ENCODE data around the gene TMEM131L.
"Not testable (repeated sequence)": the region's sequence is repeated elsewhere in the genome, so short reads cannot be mapped to it uniquely, and the experiment has no call there.

The TMEM131L gene, protein sequence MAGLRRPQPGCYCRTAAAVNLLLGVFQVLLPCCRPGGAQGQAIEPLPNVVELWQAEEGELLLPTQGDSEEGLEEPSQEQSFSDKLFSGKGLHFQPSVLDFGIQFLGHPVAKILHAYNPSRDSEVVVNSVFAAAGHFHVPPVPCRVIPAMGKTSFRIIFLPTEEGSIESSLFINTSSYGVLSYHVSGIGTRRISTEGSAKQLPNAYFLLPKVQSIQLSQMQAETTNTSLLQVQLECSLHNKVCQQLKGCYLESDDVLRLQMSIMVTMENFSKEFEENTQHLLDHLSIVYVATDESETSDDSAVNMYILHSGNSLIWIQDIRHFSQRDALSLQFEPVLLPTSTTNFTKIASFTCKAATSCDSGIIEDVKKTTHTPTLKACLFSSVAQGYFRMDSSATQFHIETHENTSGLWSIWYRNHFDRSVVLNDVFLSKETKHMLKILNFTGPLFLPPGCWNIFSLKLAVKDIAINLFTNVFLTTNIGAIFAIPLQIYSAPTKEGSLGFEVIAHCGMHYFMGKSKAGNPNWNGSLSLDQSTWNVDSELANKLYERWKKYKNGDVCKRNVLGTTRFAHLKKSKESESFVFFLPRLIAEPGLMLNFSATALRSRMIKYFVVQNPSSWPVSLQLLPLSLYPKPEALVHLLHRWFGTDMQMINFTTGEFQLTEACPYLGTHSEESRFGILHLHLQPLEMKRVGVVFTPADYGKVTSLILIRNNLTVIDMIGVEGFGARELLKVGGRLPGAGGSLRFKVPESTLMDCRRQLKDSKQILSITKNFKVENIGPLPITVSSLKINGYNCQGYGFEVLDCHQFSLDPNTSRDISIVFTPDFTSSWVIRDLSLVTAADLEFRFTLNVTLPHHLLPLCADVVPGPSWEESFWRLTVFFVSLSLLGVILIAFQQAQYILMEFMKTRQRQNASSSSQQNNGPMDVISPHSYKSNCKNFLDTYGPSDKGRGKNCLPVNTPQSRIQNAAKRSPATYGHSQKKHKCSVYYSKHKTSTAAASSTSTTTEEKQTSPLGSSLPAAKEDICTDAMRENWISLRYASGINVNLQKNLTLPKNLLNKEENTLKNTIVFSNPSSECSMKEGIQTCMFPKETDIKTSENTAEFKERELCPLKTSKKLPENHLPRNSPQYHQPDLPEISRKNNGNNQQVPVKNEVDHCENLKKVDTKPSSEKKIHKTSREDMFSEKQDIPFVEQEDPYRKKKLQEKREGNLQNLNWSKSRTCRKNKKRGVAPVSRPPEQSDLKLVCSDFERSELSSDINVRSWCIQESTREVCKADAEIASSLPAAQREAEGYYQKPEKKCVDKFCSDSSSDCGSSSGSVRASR (N-terminal part only)

GRCh38 chr4:153466081-153466948, at the start of gene TMEM131L:
TSS of gene TMEM131L (plus strand) at chr4:153466360. CDS start at chr4:153466398, 38 bp downstream.
- intact Hi-C loops (cut with DNase I) = loop anchor here (5.0 to 10.0 kb wide), 2 partner anchors 119 to 322 kb away; no protein-coding TSS in a partner anchor
- peak; percentile 48 to 96 (median 60) for DNase-seq

- intact Hi-C loops (cut with DNase I); DNase-seq: not testable (repeated sequence)
Observed at GRCh38 chr4:153416456-153416855, 49.7 kb upstream of the TMEM131L start.

- intact Hi-C loops (cut with DNase I) = no loop called here
Observed at GRCh38 chr4:153418121-153418520, 48.0 kb upstream of the TMEM131L start.

DNA sequence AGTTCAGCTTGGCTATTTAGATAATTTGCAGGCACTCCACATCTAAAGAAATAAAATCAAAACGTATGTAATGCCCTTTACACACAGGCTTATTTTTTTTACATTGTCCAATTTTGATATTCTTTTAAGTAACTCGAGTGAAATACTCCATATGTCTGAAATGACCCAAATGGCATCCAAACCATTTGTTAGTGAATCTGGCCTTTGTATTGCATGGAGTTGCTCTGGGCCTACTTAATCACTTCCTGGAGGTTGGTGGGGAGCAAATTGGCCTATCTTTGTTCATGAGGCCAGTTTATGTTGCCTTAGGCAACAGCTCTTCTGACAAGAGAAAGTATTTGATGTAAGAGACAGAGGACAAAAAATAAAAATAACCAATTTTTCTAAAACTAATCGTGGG, 47.6 kb upstream of the TMEM131L start:
- no peak for DNase-seq
- intact Hi-C loops (cut with DNase I) = no loop called here

More at GRCh38 chr4:153418121-153418520, 48.0 kb upstream of the TMEM131L start:
- no peak for DNase-seq

DNA sequence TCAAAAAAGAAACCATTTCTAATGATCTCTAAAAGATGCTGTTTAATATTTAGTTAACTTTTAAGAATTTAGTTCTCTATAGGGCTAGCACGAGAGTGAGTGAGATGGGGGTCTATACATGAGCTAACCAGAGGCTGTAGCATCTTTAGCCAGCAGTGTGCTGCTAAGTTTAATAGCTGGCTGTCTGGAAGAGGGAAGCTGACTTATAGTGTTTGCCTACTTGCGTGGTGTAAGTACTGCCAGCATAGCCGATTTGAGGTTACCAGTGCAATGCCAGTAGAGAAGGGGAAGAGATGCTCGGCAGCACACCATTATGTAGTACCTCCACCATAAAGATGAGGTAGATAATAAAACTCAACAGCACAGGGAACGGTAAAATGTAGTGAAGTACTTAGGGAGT, 47.1 kb upstream of the TMEM131L start:
- intact Hi-C loops (cut with DNase I) = no loop called here

GRCh38 chr4:153419673-153420278, 46.4 kb upstream of the TMEM131L start:
- DNase-seq = no peak
- intact Hi-C loops (cut with DNase I) = no loop called here

More for the DNA sequence above, 47.1 kb upstream of the TMEM131L start:
- no peak for DNase-seq

GRCh38 chr4:153420361-153420760, 45.8 kb upstream of the TMEM131L start:
- intact Hi-C loops (cut with DNase I) = no loop called here
- no peak for DNase-seq

DNA sequence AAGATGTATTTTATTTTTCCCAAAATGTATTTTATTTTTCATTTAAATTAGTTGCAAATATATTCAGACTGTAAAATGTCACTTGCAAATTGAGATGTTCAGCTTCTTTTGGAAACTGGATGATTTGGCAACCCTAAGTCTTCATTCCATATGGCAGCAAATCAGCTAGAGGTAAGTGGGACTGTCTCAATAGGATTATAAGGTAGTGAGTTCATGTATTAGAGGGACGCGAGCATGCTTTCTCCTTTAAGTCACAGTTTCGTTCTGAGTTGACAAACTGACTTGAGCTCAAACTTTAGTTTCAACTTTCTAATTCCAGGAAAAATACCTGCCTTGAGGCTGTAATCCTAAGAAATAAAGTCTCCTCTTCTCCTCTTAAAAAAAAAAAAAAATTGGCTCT, 44.2 kb upstream of the TMEM131L start:
- DNase-seq = no peak
- intact Hi-C loops (cut with DNase I) = no loop called here

DNA sequence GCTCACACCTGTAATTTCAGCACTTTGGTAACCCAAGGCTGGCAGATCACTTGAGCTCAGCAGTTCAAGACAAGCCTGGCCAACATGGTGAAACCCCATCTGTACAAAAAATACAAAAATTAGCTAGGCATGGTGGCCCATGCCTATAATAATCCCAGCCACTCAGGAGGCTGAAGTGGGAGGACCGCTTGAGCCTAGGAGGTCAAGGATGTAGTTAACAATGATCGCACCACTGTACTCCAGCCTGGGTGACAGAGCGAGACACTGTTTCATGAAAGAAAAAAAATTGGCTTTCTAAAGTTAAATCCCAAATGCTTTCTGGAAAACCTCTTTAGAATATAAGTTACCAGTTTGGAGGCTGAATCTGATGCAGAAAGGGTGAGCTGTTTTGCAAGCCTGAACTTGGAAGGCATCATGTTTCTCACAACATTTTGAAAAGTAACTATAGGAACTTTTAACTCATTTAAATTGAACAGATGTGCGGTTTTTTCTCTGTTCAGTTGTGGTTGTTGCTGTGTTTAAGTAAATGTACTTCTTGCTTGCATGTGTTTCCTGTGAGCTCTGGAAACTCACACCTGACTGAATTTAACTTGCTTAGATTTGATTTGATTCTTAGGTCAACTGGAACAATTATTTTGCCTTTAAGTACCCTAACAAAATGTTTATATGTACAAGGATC, 39.8 kb upstream of the TMEM131L start:
- no peak for DNase-seq
- intact Hi-C loops (cut with DNase I) = no loop called here

- intact Hi-C loops (cut with DNase I) = no loop called here
- DNase-seq = no peak
Observed at GRCh38 chr4:153427363-153428071, 38.6 kb upstream of the TMEM131L start.

DNA sequence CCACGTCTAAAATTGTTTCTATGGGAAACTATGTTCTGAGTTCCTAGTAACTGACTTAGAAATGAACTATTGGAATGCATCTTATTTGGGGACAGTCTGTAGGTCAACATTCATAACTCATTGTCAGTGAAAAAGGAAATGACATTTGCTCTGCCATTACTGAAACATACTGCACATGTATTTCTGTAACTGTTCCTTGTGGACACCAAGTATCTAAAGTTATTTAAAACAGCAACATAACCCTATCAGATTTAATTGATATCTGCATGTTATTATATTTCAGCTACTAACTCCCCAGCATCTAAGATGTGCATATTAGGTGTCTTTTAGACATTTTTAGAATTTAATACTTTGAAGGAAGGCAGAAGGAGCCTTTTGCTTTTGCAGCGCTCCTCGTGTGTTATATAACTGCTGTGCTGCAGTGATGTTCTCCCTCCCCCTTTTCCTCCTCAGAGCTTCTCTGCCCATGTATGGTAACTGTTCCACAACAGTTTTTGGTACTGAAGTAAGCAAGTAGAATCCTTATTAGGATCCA, 37.2 kb upstream of the TMEM131L start:
- peak in 1 of 10 donors; percentile 11 for DNase-seq
- intact Hi-C loops (cut with DNase I) = no loop called here

- intact Hi-C loops (cut with DNase I) = loop anchor here (10.0 kb wide), 1 partner anchor 142 kb away; no protein-coding TSS in a partner anchor
- DNase-seq = peak in 1 of 10 donors; percentile 17
Observed at GRCh38 chr4:153432965-153433753, 33.0 kb upstream of the TMEM131L start.

GRCh38 chr4:153433754-153434105, 32.4 kb upstream of the TMEM131L start:
- no peak for DNase-seq
- intact Hi-C loops (cut with DNase I) = loop anchor here (10.0 kb wide), 1 partner anchor 141 kb away; no protein-coding TSS in a partner anchor

- intact Hi-C loops (cut with DNase I) = loop anchor here (10.0 kb wide), 1 partner anchor 141 kb away; no protein-coding TSS in a partner anchor
Observed at GRCh38 chr4:153434190-153434589, 32.0 kb upstream of the TMEM131L start.

DNA sequence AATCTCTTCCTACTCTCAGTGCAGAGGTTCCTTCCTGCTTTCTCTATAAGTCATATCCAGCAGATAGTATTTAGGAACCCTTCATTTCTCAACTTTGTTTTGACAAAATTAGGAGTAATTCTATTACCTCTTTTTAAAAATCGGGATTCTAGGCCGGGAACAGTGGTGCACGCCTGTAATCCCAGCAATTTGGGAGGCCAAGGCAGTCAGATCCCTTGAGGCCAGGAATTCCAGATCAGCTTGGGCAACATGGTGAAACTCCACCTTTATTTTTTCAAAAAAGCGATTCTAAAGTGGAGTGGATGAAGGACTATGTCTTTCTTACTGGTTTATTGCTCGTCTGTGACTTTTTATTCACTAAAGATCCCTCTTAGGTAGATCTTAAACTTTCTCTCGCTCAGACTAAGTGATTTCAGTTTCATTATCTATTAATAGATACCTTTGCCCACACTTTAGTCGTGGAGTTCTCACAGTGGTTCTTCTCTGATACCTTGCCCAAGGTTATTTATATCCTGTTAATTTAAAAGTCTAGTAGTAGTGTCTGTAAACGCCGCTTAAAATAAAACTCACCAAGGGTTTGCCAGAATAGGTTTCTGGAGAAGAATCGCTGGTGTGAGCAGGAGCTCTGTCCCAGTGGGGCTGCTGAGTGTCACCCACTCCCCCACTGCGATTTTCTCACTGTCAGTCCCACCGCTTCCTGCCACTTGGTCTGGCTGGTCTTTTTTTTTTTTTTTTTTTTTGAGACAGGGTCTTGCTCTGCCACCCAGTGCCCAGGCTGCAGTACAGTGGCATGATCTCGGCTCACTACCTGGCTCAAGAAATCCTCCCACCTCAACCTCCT, 27.0 kb upstream of the TMEM131L start:
- no peak for DNase-seq
- intact Hi-C loops (cut with DNase I) = loop anchor here (10.0 kb wide), 1 partner anchor 136 kb away; no protein-coding TSS in a partner anchor

More at GRCh38 chr4:153434190-153434589, 32.0 kb upstream of the TMEM131L start:
- DNase-seq = no peak
